ENCODE data around the gene CARS2. TPM values are rescaled to one million over a fixed set of nuclear protein-coding genes. Genes with fewer than 3 reads are reported as not detected.

Gene CARS2
- total RNA-seq, 4 donors from 2014 or later = 33.9 to 64.7 (median 51.8) TPM

DNA sequence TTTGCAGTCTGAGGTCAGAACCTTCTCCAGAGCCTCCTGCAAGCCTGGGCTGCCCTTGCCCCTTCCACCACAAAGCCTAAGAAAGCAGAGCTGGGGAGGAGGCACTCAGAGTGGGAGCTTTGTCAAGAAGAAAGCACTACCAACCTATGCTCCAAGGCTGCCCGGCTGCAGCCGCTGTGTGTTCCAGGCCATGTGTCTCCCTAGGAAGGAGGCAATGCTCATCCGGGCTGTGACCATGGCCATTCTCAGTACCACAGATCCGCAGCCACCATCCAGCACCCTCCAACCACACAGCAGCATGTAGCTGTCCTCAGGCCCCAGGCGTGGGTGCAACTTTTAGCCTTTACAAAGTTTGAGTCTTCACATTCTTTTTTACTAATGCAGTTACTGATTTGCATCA, 22.0 kb downstream of the CARS2 start:
- DNase-seq (ENCODE audit: low spot score in 2 of 2) = peak in 1 of 2 donors; percentile 59
- no peak overlapping the region for H3K4me3 ChIP-seq (ENCODE audit: low read depth, poor library complexity, severe bottlenecking)
- 94 to 100% methylated on average over 5 of the region's 5 CpGs for WGBS, 2 donors
- intact Hi-C loops (cut with DNase I; ENCODE audit: low total_unique reads) = no loop called here
- TF ChIP-seq, protein P1, sequence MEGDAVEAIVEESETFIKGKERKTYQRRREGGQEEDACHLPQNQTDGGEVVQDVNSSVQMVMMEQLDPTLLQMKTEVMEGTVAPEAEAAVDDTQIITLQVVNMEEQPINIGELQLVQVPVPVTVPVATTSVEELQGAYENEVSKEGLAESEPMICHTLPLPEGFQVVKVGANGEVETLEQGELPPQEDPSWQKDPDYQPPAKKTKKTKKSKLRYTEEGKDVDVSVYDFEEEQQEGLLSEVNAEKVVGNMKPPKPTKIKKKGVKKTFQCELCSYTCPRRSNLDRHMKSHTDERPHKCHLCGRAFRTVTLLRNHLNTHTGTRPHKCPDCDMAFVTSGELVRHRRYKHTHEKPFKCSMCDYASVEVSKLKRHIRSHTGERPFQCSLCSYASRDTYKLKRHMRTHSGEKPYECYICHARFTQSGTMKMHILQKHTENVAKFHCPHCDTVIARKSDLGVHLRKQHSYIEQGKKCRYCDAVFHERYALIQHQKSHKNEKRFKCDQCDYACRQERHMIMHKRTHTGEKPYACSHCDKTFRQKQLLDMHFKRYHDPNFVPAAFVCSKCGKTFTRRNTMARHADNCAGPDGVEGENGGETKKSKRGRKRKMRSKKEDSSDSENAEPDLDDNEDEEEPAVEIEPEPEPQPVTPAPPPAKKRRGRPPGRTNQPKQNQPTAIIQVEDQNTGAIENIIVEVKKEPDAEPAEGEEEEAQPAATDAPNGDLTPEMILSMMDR (IDR thresholded peaks at IDR 0.05) = no peak
- TF ChIP-seq POLR2A (IDR thresholded peaks at IDR 0.05) = no peak

DNA sequence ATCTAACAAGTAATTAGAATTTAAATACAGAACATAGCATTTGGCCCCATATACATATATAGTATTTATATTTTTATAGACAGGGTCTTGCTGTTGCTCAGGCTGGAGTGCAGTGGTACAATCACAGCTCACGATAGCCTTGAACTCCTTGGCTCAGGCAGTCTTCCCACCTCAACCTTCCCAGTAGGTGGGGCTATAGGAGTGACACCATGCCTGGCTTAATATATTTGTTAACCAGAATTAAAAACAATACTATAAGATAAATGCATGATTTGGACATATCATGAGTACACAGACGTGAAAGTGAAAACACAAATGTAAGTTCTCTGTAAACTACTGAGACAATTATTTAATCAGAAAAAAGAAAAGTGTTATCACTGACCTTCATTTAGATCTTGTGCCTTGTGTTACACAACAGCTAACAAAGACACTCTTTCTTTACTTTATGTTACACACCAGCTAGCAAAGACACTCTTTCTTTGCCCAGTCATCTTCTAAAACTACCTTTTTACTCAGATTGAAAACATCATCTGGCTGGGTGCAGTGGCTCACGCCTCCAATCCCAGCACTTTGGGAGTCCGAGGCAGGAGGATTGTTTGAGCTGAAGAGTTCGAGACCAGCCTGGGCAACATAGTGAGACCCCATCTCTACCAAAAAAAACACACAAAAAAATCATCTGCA, 22.6 kb downstream of the CARS2 start:
- intact Hi-C loops (cut with DNase I; ENCODE audit: low total_unique reads) = no loop called here
- H3K4me3 ChIP-seq (ENCODE audit: low read depth, poor library complexity, severe bottlenecking) = no peak overlapping the region
- DNase-seq (ENCODE audit: low spot score in 2 of 2) = peak in 1 of 2 donors; percentile 34
- no peak for TF ChIP-seq POLR2A (IDR thresholded peaks at IDR 0.05)
- TF ChIP-seq, protein P1 (IDR thresholded peaks at IDR 0.05) = no peak
- 83 to 90% methylated on average over 5 of the region's 5 CpGs for WGBS, 2 donors

DNA sequence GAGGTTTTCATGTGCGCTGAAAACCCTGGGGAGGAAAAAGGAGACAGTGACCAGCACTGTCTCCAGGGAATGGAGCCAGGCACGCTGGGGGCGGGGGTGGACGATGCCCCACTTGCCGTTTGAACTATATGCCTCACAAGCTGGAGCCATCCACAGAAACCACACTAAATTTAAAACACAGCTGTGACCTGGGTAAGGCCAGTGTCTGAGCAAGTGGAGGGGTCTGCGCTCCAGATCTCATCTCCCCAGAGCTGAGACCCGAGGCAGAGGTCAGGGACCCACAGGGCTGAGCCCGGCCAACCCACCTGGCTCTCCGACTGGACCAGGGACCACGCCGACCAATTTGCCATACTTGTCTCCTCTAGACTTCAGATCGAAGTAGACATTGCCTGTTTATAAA, 23.2 kb downstream of the CARS2 start:
- 94 to 98% methylated on average over 12 of the region's 12 CpGs for WGBS, 2 donors
- H3K4me3 ChIP-seq (ENCODE audit: low read depth, poor library complexity, severe bottlenecking) = no peak overlapping the region
- DNase-seq (ENCODE audit: low spot score in 2 of 2) = peak in 1 of 2 donors; percentile 68
- intact Hi-C loops (cut with DNase I; ENCODE audit: low total_unique reads) = no loop called here
- no peak for TF ChIP-seq POLR2A (IDR thresholded peaks at IDR 0.05)
- TF ChIP-seq, protein P1 (IDR thresholded peaks at IDR 0.05) = no peak

DNA sequence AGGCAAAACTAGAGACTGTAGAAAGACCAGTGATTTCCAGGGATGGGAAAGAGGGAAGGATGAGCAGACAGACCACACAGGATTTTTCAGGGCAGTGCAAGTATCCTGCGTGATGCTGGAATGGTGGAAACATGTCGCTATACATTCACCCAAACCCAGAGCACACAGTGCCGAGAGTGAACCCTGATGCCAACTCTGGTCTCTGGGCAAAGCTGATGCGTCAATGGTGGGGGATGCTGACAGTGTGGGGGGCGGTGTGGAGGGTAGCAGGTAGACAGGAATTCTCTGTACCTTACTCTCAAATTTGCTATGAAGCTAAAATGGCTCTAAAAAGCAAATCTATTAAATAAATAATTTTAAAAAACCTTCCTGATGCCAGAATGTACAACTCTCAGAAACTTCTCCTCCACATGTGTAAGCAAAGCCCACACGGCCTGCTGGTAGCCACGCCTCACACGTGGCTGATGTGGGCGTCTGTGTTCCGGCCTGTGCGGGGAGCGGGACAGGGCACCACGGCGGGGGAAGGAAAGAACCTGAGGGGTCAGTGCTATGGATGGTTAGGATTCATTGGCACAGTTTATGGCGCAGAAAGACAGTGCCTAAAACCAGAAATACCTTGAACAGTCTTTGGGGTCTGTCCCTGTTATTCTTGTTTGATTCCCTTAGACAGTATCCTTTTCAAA, 23.9 kb downstream of the CARS2 start:
- intact Hi-C loops (cut with DNase I; ENCODE audit: low total_unique reads) = no loop called here
- H3K4me3 ChIP-seq (ENCODE audit: low read depth, poor library complexity, severe bottlenecking) = no peak overlapping the region
- peak in 1 of 2 donors; percentile 54 for DNase-seq (ENCODE audit: low spot score in 2 of 2)
- 85 to 87% methylated on average over 15 of the region's 15 CpGs for WGBS, 2 donors
- TF ChIP-seq, protein P1 (IDR thresholded peaks at IDR 0.05) = no peak
- TF ChIP-seq POLR2A (IDR thresholded peaks at IDR 0.05) = no peak

DNA sequence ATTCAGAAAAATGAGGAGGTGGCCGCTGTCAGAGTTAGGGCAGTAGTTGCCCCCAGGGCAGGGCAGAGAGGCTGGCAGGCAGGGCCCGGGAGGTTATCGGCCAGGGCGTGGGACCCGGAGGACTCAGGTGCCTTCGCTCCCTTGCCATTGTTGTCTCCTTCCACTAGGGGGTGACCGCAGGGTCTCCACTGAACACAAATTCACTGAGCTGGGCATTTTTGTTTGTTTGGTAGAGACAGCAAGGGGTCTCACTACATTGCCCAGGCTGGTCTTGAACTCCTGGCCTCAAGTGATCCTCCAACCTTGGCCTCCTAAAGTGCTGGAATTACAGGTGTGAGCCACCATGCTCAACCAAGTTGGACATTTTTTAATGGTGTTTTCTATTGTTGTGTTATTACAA, 25.1 kb downstream of the CARS2 start:
- intact Hi-C loops (cut with DNase I; ENCODE audit: low total_unique reads) = no loop called here
- DNase-seq (ENCODE audit: low spot score in 2 of 2) = peak in 1 of 2 donors; percentile 78
- WGBS, 2 donors = 87 to 92% methylated on average over 7 of the region's 7 CpGs

More for the DNA sequence above, 25.1 kb downstream of the CARS2 start:
- no peak overlapping the region for H3K4me3 ChIP-seq (ENCODE audit: low read depth, poor library complexity, severe bottlenecking)
- TF ChIP-seq, protein P1 (IDR thresholded peaks at IDR 0.05) = no peak
- no peak for TF ChIP-seq POLR2A (IDR thresholded peaks at IDR 0.05)
